IPS-NIHi7 (cell line): ENCODE measurements around the gene VWCE.

Experiments
- DNase-seq: peaks from one replicate; pipeline ENCODE4 v3.0.0; 2012; ENCODE audit warnings: mixed read lengths; ENCODE audit errors: extremely low spot score

VWCE gene

DNA sequence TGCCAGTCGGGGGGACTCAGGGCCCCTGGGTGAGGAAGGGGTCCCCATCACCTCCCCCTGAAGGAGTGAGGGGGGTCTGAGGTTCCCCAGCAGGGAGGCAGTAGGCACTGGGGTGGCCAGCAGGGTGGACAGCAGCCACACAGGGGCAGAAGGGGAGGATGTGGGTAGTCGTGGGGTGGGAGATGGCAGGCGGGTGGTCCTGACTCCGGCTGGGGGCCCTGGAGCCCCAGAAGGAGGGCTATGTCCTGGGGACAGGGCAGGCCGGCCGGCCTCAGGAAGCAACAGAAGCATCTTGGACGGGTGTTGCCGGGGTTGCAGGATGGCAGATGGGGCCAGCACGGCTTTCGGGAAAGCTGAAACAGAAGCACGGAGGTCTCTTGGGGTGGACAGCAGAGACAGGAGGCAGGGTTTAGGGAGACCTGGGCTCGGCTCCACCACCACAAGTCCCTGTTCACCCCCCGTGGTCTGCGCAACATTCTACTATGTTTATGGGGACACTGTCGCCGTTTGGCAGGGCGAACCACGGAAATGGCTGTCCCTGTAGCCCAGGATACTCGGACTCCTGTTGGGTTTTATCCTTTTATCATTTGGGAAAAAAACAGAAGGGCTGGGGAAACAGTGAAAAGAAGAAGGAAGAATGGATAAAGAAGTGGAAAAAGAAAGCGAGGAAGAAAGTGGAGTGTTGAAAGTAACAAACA is 14.1 kb downstream of the VWCE start:
- no peak for DNase-seq

DNA sequence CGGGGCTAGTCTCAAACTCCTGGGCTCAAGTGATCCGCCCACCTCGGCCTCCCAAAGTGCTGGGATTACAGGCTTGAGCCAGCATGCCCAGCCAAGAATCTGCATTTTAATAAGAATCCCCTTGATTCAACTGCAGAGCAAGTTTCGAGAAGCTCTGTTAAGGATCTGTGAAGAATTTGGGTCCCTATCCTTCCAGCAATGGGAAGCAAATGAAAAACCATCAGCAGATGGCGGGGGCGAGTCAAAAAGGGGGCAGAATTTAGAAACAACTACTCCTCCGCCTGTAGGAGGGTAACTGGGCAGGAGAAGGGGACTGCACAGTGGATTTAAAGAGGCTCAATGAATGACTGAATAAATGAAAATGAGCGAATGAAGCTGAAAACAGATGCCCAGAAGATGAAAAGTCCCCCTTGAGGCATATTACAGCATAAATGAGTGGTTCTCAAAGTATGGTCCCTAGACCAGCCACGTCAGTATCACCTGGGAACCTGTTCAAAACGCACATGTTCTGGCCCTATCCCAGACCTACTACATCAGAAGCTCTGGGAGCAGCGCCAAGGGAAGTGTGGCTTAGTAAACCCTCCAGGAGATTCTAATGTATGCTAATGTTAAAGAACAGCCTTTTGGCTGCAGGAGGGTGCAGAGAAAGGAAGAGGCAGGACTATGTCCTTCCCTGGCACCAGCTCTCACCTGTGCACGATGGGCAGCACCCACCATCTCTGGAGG is 15.0 kb downstream of the VWCE start:
- DNase-seq: no peak

DNA sequence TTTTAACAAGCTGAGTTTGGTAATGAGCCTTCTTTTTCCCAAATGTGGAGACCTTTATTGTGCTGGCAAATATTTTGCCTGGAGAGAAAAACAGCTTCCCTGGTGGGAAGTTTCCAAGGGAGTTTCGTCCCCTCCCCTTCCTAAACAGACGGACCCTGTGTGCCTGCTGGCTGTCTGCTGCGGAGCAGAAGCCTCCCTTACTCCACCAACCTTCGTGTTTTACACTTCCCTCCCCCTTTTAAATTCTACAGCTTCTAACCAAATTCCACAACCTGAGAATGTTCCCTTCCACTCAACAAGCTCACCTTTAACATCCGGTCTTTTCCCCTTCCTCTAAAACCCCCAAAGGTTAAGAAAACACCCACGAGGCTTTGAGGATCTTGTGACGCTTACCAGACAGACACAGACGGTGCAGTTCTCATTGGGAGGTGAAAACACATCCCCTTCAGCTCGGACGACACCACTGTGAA is 17.1 kb downstream of the VWCE start:
- DNase-seq: no peak

DNA sequence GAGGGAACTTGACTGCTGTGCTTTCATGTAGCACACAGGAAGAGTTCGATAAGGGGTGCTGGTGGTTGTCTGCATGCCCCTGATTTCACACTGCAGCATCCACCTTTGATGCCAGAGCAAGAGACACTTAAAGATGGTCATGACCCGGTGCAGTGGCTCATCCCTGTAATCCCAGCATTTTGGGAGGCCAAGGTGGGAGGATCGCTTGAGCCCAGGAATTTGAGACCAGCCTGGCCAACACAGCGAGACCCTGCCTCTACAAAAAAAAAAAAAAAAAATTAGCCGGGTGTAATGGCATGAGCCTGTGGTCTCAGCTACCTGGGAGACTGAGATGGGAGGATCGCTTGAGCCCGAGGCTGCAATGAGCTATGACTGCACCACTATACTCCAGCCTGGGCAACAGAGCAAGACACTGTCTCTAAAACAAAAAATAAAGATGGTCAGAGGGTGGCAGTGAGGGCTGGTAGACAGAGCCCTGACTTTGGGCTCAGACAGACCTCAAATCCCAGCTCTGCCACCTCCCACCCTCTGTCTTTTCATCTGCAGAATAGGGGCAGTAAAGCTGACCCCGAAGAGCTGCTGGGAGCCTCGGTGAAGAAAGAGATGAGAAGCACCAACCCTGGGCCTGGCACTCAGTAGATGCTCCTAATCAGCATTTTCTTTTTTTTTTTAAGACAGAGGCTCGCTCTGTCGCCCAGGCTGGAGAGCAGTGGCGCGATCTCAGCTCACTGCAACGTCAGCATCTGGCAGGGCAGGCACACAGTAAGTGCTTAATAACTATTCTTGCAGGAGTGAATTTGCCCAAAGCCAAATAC is 17.7 kb downstream of the VWCE start:
- no peak for DNase-seq

DNA sequence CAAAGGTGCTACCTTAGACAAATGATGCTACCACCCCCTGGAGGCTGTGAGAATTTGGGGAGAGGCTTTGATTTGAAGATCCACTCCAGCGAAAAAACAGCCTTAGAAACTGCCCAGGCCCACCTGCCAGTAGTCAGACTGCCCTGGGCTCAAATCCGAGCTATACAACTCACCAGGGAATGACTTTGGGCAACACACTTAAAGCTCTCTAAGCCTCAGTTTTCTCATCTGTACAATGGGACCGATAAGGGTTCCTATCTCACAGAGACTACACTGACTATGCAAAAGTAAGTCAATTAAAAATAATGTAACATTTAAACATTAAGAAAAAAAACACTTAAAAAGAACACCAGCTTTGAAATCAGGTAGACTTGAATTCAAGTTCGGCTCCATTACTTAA is 19.9 kb downstream of the VWCE start:
- no peak for DNase-seq

DNA sequence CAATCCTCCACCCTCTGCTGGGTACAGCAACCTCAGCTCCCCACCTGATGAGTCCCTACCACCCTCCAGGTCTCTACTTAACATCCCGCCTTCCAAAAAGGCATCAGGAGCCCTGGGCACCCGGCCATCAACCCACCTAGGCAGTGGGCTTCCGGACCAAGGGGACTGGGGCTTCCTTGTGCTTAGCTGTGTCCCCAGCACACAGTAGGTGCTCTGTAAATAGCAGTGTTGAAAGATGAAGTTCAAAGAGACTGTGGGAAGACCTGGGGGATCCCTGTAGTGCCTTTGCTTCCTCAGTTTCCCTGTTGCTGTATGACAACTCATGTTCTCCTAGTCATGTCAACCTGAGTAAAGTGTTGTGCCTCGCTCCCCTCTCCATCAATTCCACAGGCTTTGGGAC is 21.0 kb downstream of the VWCE start:
- DNase-seq: no peak

DNA sequence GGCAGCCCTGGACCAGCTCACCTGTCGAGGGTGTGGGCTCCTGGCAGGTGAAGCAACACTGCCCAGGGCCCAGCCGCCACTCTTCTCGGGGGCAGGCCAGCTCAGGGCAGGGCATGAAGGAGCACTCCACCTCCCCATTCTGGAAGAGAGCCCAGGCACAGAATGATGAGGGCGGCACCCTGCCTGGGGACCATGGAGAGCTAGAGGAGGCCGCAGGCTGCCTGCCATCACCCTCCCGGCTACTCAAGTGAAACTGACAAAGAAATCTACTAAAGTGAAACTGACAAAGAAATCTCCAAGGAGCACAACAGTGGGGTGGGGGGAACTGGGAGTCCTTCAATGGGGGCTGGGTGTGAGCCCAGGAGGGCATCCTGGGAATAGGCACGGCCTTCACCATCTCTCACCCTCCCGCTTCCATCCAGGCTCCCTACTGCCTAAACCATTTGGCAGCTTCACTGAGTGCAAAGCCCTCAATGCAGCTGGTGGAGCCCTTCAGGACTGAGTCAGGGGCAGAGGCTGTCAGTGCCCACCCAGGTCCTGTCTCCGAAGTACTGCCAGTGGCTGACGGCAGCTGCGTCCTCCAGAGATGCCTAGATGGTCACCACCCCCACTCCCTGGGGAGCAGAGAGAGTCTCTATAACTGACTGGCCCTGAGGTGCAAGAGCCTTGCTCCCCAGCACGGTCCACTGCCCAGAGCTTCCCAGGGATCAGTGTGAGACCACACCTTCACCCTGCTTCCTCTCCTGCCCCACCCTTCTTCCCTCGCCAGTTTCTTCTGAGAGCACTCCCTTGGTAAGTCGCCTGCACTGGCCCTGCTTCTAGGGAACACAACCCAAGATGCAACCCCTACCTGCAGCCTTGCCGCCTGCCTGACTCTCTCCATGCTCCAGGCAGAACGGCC is 21.7 kb downstream of the VWCE start:
- DNase-seq: no peak

DNA sequence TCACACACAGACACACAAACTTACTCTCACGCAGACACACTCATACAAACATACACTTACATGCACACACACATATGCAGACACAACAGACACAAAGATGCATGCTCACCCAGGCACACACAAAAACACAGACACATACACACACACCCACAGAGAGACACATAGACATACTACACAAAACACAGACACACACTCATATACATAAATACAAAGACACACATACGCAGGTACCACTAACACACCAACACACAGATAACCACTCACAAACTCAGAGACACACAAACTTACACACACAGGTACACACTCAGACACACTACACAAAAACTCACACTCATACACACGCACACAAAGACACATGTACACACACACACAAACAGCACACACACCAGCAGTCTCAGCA is 22.4 kb downstream of the VWCE start:
- DNase-seq: no peak

DNA sequence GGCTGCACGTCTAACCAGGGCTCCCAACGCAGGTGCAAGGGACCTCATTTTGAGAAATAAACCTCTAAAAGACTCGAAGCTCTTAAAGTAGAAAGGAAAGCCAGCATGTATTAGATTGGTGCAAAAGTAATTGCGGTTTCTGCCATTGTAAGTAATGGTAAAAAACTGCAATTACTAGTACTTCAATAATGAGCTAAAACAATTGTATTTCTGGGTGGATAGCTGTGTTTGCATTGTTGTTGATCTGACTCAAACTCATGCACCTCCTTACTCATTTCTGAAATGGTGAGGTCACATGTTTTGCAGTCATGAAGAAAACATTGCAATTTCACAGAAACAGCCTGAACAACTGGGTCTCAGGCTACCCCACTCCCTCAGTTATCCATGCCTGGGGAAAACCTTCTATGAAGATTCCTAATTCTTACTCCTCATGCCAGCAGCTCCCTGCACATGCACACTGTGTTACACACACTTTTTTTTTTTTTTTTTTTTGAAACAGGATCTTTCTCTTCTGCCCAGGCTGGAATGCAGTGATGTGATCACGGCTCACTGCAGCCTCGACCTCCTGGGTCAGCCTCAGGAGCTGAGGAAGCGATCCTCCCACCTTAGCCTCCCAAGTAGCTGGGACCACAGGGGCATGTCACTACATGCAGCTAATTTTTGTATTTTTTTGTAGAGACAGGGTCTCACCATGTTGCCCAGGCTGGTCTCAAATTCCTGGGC is 24.6 kb downstream of the VWCE start:
- no peak for DNase-seq

DNA sequence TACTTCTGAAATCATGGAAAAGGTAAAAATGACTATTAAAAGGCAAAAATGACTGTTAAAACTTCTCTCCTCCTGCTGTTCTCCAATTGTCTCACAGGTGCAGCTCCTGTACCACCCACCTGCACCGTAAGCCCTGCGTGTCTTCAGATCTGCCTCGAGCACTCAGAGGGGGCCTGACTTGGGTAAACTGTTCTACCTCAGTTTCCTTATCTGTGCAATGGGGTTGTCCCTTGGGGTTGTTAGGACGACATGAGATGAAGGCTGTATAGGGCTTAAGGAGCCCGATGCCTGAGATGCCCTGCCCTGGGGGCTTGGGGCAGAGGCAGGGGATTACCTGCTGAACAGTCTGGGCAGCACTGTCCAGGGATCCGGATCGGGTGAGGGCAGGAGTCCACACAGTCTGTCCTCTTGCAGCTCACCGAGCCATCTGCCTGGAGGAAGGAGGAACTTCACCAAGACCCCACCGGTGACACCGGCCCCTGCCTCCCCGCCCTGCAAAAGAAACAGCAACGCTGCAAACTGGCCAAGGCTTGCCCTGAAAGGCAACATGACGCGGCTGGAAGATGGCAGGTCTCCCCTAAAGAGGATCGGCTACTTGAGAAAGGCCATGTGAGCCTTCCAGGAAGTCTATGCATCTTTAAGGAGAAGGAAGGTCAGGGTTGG is 26.4 kb downstream of the VWCE start:
- no peak for DNase-seq

DNA sequence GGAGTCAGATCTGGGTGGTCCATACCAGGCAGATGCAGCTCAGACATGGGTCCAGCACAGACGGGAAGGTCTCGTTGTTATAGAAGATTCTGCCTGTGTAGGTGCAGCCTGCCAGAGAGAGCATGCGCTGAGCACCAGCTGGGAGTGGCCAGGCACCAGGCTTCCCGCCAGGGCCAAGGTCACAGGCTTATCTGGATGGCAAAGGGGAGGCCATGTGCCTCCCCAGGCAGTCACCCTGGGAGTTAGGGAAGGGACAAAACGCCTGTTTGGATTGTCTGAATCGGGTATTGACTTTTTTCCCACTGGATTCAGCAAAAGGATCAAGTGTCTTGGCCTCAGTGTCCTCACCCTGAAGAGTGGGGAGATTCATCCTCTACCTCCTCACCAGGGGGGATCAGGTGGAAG is 27.7 kb downstream of the VWCE start:
- DNase-seq: no peak

DNA sequence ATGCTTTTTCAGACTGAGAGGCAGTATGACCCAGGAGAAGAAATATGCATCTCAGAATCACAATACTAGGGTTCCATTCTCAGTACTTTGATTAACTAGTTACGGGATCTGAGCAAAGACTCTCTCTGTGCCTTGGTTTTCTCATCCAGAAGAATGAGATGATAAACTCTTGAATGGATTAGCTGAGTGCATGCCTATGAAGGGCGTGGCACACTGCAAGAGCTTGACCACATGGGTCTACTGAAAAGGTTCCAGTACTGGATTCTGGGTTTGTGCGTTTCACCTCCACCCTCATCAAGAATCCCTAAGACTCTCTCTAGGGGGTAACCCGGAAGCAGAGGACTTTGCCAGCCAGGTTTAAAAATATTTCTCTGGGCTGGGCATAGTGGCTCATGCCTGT is 28.5 kb downstream of the VWCE start:
- no peak for DNase-seq

DNA sequence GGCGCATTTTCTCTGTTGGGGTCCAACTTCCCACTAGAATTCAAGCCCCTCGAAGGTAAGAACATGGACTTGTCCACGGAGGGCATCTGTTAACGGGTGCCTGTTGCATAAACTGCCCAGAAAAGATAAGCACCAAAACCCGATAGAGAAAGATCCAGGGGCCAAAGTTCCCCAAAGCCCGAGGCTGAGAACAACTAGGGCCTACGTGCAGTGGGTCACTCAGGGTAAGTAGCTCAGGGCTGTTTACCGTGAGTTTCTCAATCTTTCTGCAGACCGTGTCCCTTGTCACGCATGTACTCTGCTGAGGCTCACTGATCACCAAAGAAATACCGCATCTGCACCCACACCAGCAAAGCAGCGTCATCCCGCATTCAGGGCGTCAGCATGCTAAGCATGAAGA is 29.8 kb downstream of the VWCE start:
- DNase-seq: no peak

DNA sequence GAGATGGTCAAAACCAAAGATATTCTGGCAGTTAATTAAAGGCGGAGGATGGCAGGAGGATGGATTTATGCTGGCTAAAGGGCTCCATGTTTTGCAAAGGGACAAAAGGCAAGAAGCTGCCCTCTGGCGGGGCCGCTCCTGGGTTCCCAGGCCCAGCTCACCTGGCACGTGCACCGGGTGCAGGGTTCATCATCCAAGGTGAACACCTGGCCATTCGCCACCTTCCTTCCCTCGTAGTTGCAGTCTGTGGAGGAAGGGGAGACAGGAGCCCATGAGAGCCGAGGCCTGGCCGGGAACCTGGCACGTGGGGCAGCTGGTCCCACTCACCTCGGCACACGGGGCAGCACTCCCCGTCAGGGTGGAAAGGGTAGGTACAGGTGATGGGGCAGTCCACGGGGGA is 30.3 kb downstream of the VWCE start:
- no peak for DNase-seq

DNA sequence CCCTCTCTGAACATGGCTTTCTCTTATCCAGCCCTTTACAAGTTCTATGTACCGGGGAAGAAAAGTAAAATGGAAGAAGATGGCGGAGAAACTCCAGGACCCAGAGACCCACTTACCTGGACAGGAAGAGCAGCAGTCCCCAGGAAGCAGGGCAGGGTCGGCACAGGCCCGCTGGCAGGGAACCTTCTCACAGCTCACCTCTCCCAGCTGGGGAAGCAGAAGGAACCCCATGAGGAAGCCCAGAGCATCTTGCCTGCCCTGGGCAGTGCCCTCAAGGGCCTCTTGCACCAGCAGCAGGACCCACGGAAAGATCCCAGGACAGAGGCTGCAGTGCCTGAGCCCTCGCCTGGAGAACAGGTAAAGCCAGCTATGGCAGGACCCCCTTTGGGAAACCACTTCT is 30.7 kb downstream of the VWCE start:
- DNase-seq: no peak

DNA sequence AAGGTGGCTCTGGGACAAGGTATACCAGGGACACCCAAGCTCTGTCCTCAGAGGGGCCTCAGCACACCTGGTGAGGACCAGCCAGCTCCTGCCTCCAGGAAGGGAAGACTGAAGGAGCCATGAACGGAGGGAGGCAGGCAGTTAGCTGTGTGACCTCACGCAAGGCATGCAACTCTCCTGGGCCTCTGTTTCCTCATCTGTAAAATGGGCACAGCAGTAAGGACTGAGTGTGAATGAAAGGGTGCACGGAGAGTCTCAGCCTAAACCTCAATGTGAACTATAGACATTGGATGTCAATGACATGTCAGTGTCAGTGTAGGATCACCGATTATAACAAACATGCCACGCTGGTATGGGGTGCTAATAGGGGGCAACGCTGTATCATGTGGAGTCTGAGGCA is 35.8 kb downstream of the VWCE start:
- no peak for DNase-seq

DNA sequence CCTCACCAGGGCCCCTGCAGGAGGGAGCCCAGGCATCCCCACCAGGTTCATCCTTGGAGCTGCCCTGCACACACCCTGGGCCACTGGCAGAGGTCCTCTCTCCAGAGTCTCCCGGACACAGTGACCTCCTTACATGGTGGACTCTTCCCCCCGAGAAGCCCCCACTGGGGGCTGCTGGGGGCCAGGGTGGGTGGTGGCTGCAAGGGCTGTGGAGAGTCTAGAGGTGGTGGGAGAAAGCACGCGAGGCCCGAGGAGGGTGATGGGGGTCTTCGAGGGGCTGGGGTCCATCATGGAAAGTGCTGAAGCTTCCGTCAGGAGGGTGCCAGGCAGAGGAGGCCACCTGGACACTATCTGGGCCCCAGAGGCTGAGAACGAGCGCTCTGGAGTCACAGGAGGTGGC is 36.6 kb downstream of the VWCE start:
- peak; percentile 7 for DNase-seq

DNA sequence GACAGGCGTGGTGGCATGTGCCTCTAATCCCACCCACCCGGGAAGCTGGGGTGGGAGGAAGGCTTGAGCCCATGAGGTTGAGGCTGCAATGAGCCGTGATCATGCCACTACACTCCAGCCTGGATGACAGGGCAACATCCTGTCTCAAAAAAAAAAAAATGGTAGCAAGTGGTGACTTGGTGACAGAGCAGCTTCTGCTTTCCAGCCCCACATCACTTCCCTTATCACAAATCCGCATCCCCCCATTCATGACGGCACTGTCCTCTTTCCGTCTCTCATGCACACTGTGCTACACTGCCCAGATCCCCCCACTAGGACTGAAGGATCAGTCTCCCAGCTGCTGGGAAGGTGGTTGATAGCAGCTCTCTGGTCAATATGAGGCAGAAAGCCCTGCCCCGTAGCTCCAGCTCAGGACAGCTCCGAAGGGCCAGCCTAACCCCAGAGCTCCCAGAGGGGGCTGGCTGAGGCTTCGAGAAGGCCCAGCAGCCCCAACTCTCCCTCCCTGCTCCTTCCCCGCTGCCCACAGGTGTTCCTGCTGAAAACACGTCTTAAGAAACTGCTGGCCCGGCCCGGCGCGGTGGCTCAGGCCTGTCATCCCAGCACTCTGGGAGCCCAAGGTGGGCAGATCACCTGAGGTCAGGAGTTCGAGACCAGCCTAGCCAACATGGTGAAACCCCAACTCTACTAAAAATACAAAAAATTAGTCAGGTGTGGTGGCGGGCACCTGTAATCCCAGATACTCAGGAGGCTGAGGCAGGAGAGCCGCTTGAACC is 38.2 kb downstream of the VWCE start:
- no peak for DNase-seq

DNA sequence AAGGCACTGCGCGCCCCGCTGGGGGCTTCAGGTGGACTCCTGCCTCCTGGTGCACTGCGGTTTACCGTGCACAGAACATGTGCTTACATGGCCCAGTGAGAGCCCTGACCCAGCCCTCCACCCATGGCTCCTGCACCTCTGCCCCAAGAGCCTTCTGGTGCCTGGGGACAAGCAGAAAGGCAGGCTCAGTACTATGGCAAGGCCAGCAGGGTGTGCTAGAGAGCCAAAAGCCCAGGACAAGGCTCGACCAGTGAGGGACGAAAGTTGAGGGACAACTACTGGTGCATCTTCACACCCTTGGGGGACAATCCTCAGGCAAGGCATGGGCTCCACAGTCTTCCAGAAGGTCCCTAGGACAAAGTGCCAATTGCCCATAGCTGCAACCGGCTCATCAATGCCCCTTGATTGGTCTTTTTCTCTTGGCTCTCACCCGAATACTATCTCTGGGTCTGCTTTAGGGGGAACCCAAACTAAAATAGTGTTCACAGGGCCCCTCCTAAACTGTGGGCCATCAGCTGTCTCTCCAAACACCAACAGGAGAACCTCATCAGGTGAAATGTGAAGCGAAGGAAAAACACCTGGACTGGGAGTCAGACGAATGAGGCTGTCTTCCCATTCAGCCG is 40.6 kb downstream of the VWCE start:
- DNase-seq: peak; percentile 96
